ENCODE results near the gene MSH2. TPM values are rescaled to one million over a fixed set of nuclear protein-coding genes. Genes with fewer than 3 reads are reported as not detected.

Gene MSH2
- total RNA-seq, 1 experiment from 2014 or later = 44.1 TPM

Other genes with a start within 250 kb of the MSH2 start
- gene STPG4, start 247.8 kb upstream of the MSH2 start, total RNA-seq (2014; rRNA removed; shearing (Covaris generic)) = not detected in 2 replicates
- gene CALM2, start 226.6 kb upstream of the MSH2 start, total RNA-seq (2014; rRNA removed; shearing (Covaris generic)) = 1,142 and 1,215 TPM in 2 replicates
- not detected in 2 replicates for gene EPCAM, start 33.8 kb upstream of the MSH2 start, total RNA-seq (2014; rRNA removed; shearing (Covaris generic))
- gene KCNK12, start 167.8 kb downstream of the MSH2 start, total RNA-seq (2014; rRNA removed; shearing (Covaris generic)) = not detected in 2 replicates